Activated CD8-positive, alpha-beta T cell treated with anti-CD3 and anti-CD28 coated beads for 36 hours (primary cell): Measurements from ENCODE around the gene TBP. TPM values are rescaled to one million over a fixed set of nuclear protein-coding genes. Genes with fewer than 3 reads are reported as not detected.

Experiments
- ATAC-seq: fragments of 200-7000 bp; cut with Tn5 transposase; one replicate; pipeline ENCODE4 v1.10.0; 2021; ENCODE audit warnings: mild to moderate bottlenecking, moderate library complexity
- CTCF ChIA-PET: fragments of 350-600 bp; sonication (Branson Sonifier 250); formaldehyde crosslinking; loops from one replicate; lab custom pipeline; 2021; ENCODE audit warnings: antibody characterized with exemption; lab: Charles Lee
- POLR2A ChIA-PET: fragments of 350-600 bp; sonication (Branson Sonifier 250); formaldehyde crosslinking; loops from one replicate; lab custom pipeline; 2021; ENCODE audit warnings: antibody characterized with exemption; lab: Charles Lee
- DNase-seq: peaks from one replicate; pipeline ENCODE4 v3.0.0-alpha.2; 2020
- H3K27ac Mint-ChIP-seq: one replicate; pipeline ENCODE4 v1.8.0; 2021; ENCODE audit warnings: mild to moderate bottlenecking, mixed read lengths
- H3K27me3 Mint-ChIP-seq: one replicate; pipeline ENCODE4 v1.8.0; 2021; ENCODE audit warnings: mixed read lengths
- H3K36me3 Mint-ChIP-seq: one replicate; pipeline ENCODE4 v1.8.0; 2021; ENCODE audit warnings: low read depth, mixed read lengths
- H3K4me1 Mint-ChIP-seq: one replicate; pipeline ENCODE4 v1.8.0; 2021; ENCODE audit warnings: low read depth, mixed read lengths
- H3K4me3 Mint-ChIP-seq: one replicate; pipeline ENCODE4 v1.8.0; 2021; ENCODE audit warnings: mild to moderate bottlenecking, moderate library complexity, mixed read lengths
- H3K9me3 Mint-ChIP-seq: one replicate; pipeline ENCODE4 v1.8.0; 2021; ENCODE audit warnings: mixed read lengths
- CTCF ChIP-seq: fragments of 200-600 bp; IDR thresholded peaks from one replicate; pipeline ENCODE4 v1.8.0; 2022; ENCODE audit warnings: antibody characterized with exemption, mild to moderate bottlenecking
- intact Hi-C: fragments of 100-400 bp; cut with micrococcal nuclease; formaldehyde crosslinking; loops from one replicate; pipeline ENCODE4 v1.10.0; 2022
- total RNA-seq, 2 experiments: library from RNA; stranded (reverse); gene quantifications; one replicate each; pipeline ENCODE4 v1.2.3, GENCODE V29; 2021

Gene TBP
- total RNA-seq, 2 experiments from 2014 or later = 21.0 to 22.1 TPM

GRCh38 chr6:170553534-170554012 is 596 bp upstream of the TBP start:
- Mint-ChIP-seq H3K4me1 (peaks cover 47% of the 10 kb centered on the region), H3K27ac (no peak overlapping the region), H3K36me3 (peaks cover 43% of the 10 kb centered on the region), H3K4me3 (no peak overlapping the region), H3K27me3 (no peaks in the 10 kb centered on the region), H3K9me3 (no peaks in the 10 kb centered on the region)
- ChIA-PET POLR2A (interaction anchor here (0.9 to 2.7 kb wide), 7 partner anchors 10 to 852 kb away, joined by 3 to 20 read pairs (median 4); partner anchors contain the start of genes C6orf120, DYNLT2, ERMARD and PDCD2), CTCF (interaction anchor here (1.1 to 3.4 kb wide), 3 partner anchors 24 to 843 kb away, joined by 4 to 17 read pairs (median 5); no protein-coding TSS in a partner anchor)
- intact Hi-C loops = no loop called here
- DNase-seq = no peak
- ATAC-seq = peak; percentile 62
- no peak for TF ChIP-seq CTCF

GRCh38 chr6:170554796-170555137 is 598 bp downstream of the TBP start:
- H3K27me3 Mint-ChIP-seq = no peaks in the 10 kb centered on the region
- ChIA-PET POLR2A (interaction anchor here (1.4 to 2.7 kb wide), 2 partner anchors 20 to 30 kb away, joined by 4 to 20 read pairs; partner anchors contain the start of gene PDCD2), CTCF (no interaction called here)

GRCh38 chr6:170555305-170555704 is 1.1 kb downstream of the TBP start:
- POLR2A ChIA-PET = no interaction called here
- DNase-seq = no peak
- CTCF ChIA-PET = no interaction called here
- Mint-ChIP-seq H3K36me3 (peaks cover 38% of the 10 kb centered on the region), H3K27ac (no peak overlapping the region), H3K4me1 (peaks cover 38% of the 10 kb centered on the region), H3K9me3 (no peaks in the 10 kb centered on the region), H3K4me3 (no peak overlapping the region), H3K27me3 (no peaks in the 10 kb centered on the region)
- intact Hi-C loops = no loop called here
- TF ChIP-seq CTCF = no peak
- ATAC-seq = no peak

More at GRCh38 chr6:170554796-170555137, 598 bp downstream of the TBP start:
- H3K27ac Mint-ChIP-seq = no peak overlapping the region
- intact Hi-C loops = no loop called here
- ATAC-seq (no peak), DNase-seq (no peak)
- peaks cover 41% of the 10 kb centered on the region for H3K36me3 Mint-ChIP-seq
- H3K4me3 Mint-ChIP-seq = no peak overlapping the region
- no peak for TF ChIP-seq CTCF
- H3K4me1 Mint-ChIP-seq = peaks cover 43% of the 10 kb centered on the region
- H3K9me3 Mint-ChIP-seq = no peaks in the 10 kb centered on the region

GRCh38 chr6:170561555-170561954 is 7.4 kb downstream of the TBP start:
- Mint-ChIP-seq H3K4me1 (peaks cover 39% of the 10 kb centered on the region), H3K27me3 (no peaks in the 10 kb centered on the region), H3K27ac (no peak overlapping the region), H3K36me3 (peaks cover 52% of the 10 kb centered on the region), H3K9me3 (no peaks in the 10 kb centered on the region), H3K4me3 (no peak overlapping the region)
- no peak for TF ChIP-seq CTCF
- CTCF ChIA-PET = no interaction called here
- POLR2A ChIA-PET = no interaction called here
- intact Hi-C loops = no loop called here
- DNase-seq (no peak), ATAC-seq (no peak)

- ChIA-PET POLR2A (interaction anchor here (1.3 kb wide), 1 partner anchor 17 kb away, joined by 5 read pairs; no protein-coding TSS in a partner anchor), CTCF (interaction anchor here (1.2 kb wide), 2 partner anchors 18 to 35 kb away, joined by 3 read pairs; no protein-coding TSS in a partner anchor)
- H3K36me3 Mint-ChIP-seq = peaks cover 44% of the 10 kb centered on the region
- no peaks in the 10 kb centered on the region for H3K9me3 Mint-ChIP-seq
- no peaks in the 10 kb centered on the region for H3K27me3 Mint-ChIP-seq
- intact Hi-C loops = no loop called here
- no peak for DNase-seq
- H3K27ac Mint-ChIP-seq = no peak overlapping the region
- ATAC-seq = no peak
- no peak for TF ChIP-seq CTCF
- no peak overlapping the region for H3K4me3 Mint-ChIP-seq
- H3K4me1 Mint-ChIP-seq = peaks cover 20% of the 10 kb centered on the region
Measured at GRCh38 chr6:170564936-170565530, 10.9 kb downstream of the TBP start.
